ENCODE measurements around the gene C2orf81. TPM values are rescaled to one million over a fixed set of nuclear protein-coding genes. Genes with fewer than 3 reads are reported as not detected.

Gene C2orf81
- polyA plus RNA-seq, 2 of the 4 experiments (the other 2 are of a cell fraction): 0.88 to 2.0 TPM

GRCh38 chr2:74399785-74400184 is 21.6 kb downstream of the C2orf81 start:
- H3K4me1 ChIP-seq: no peaks in the 10 kb centered on the region
- FAIRE-seq (no peak), DNase-seq (ENCODE audit: low read depth in 1 of 2, low spot score in 1 of 2) (peak; percentile 45 to 56), ATAC-seq (peak; percentile 84 to 89)
- CTCF ChIA-PET: interaction anchor here (0.6 to 6.1 kb wide), 9 partner anchors 9 to 150 kb away, joined by 3 to 39 read pairs (median 5); no protein-coding TSS in a partner anchor
- H3K27ac ChIP-seq: no peak overlapping the region
- H3K4me3 ChIP-seq: no peak overlapping the region
- POLR2A ChIA-PET: no interaction called here
- H3K4me2 ChIP-seq: no peak overlapping the region
- no peaks in the 10 kb centered on the region for H3K9me3 ChIP-seq
- TF ChIP-seq CTCF (IDR thresholded peaks at IDR 0.05) (peak; percentile 42), SMC3 (IDR thresholded peaks at IDR 0.05) (peak; percentile 39; the same call in 2 of the 3 replicates), HOXB5 (CRISPR knock-in tag; IDR thresholded peaks at IDR 0.05) (no peak), ZFP36 (IDR thresholded peaks at IDR 0.05; ENCODE audit: borderline replicate concordance, partially characterized antibody) (no peak), E2F6 (IDR thresholded peaks at IDR 0.05; ENCODE audit: borderline replicate concordance, low read depth) (no peak), RFX5 (IDR thresholded peaks at IDR 0.05) (no peak), HOXB13 (CRISPR knock-in tag; IDR thresholded peaks at IDR 0.05; ENCODE audit: low read depth) (no peak), FOSB (CRISPR knock-in tag; IDR thresholded peaks at IDR 0.05) (no peak), PHF8 (IDR thresholded peaks at IDR 0.05; ENCODE audit: borderline replicate concordance, low read depth) (no peak), ESRRA (IDR thresholded peaks at IDR 0.05; ENCODE audit: borderline replicate concordance, low read length) (no peak), RCOR1 (IDR thresholded peaks at IDR 0.05; ENCODE audit: low read depth, low read length) (no peak), ZC3H11A (IDR thresholded peaks at IDR 0.05) (no peak), KDM5A (IDR thresholded peaks at IDR 0.05) (no peak), RAD21 (conservative IDR thresholded peaks at IDR 0.05 in 1 of 2, IDR thresholded peaks at IDR 0.05 in 1 of 2) (peak; percentile 44 to 61), MYC (IDR thresholded peaks at IDR 0.05; ENCODE audit: borderline replicate concordance, low read length) (no peak), NR3C1 (IDR thresholded peaks at IDR 0.05) (no peak), SREBF2 (IDR thresholded peaks at IDR 0.05) (no peak), CBX2 (IDR thresholded peaks at IDR 0.05; ENCODE audit: borderline replicate concordance, low read depth) (no peak), POLR2AphosphoS2 (conservative IDR thresholded peaks at IDR 0.05; ENCODE audit: low read length) (no peak), TFCP2L1 (CRISPR knock-in tag; IDR thresholded peaks at IDR 0.05) (no peak), HES2 (IDR thresholded peaks at IDR 0.05) (no peak), EP300 (IDR thresholded peaks at IDR 0.05) (no peak), CEBPB (IDR thresholded peaks at IDR 0.05) (no peak), CHD4 (IDR thresholded peaks at IDR 0.05; ENCODE audit: borderline replicate concordance) (no peak)

- no peaks in the 10 kb centered on the region for H3K9me3 ChIP-seq
- CTCF ChIA-PET: interaction anchor here (1.7 kb wide), 1 partner anchor 60 kb away, joined by 3 read pairs; no protein-coding TSS in a partner anchor
- H3K27ac ChIP-seq: no peak overlapping the region
- H3K4me3 ChIP-seq: no peak overlapping the region
- H3K4me2 ChIP-seq: no peak overlapping the region
- no peak for DNase-seq (ENCODE audit: low read depth in 1 of 2, low spot score in 1 of 2)
- TF ChIP-seq FOSL2 (IDR thresholded peaks at IDR 0.05) (no peak), FOSL2 (CRISPR knock-in tag; IDR thresholded peaks at IDR 0.05) (no peak), RFX5 (IDR thresholded peaks at IDR 0.05) (no peak), ELK1 (IDR thresholded peaks at IDR 0.05; ENCODE audit: low read depth, low read length) (no peak), ZFP36 (IDR thresholded peaks at IDR 0.05; ENCODE audit: borderline replicate concordance, partially characterized antibody) (no peak), NPAS2 (CRISPR knock-in tag; IDR thresholded peaks at IDR 0.05; ENCODE audit: borderline replicate concordance) (no peak), FOXS1 (CRISPR knock-in tag; IDR thresholded peaks at IDR 0.05) (no peak), ATOH8 (CRISPR knock-in tag; IDR thresholded peaks at IDR 0.05; ENCODE audit: low read depth) (no peak), EP300 (IDR thresholded peaks at IDR 0.05) (no peak), POLR2AphosphoS2 (conservative IDR thresholded peaks at IDR 0.05; ENCODE audit: low read length) (no peak), RARB (CRISPR knock-in tag; IDR thresholded peaks at IDR 0.05) (no peak), NFE2L2 (conservative IDR thresholded peaks at IDR 0.05; ENCODE audit: low read length) (no peak), GATA3 (IDR thresholded peaks at IDR 0.05; ENCODE audit: borderline replicate concordance) (no peak)
- no peak for ATAC-seq
- WGBS (ENCODE audit: missing lambda C conversion rate): 86% methylated on average over 2 of the region's 2 CpGs
- no peak for FAIRE-seq
- POLR2A ChIA-PET: no interaction called here
- peaks cover 10% of the 10 kb centered on the region; the same call in 2 of the 3 replicates for H3K4me1 ChIP-seq
These were observed 25.3 kb downstream of the C2orf81 start for GRCh38 chr2:74396149-74396548.
